GM19328 (cell line): ENCODE results near the gene SLC2A2.

Experiments
- ATAC-seq: cut with Tn5 transposase; IDR thresholded peaks from one replicate; pipeline ENCODE4 v1.9.1; 2021; ENCODE audit warnings: mild to moderate bottlenecking, moderate library complexity; ENCODE audit not compliant: unreplicated experiment

SLC2A2 gene

GRCh38 chr3:171038342-171038741, 11.8 kb upstream of the SLC2A2 start:
- ATAC-seq = no peak

- no peak for ATAC-seq
These were observed 2.3 kb upstream of the SLC2A2 start for GRCh38 chr3:171028779-171029232.

- ATAC-seq = no peak
These were observed 1.7 kb upstream of the SLC2A2 start for GRCh38 chr3:171028025-171028778.

- ATAC-seq = no peak
These were observed 3.0 kb downstream of the SLC2A2 start for GRCh38 chr3:171023566-171023965.

- ATAC-seq = no peak
These were observed 5.1 kb downstream of the SLC2A2 start for GRCh38 chr3:171021377-171021776.

GRCh38 chr3:171018156-171018935, 8.2 kb downstream of the SLC2A2 start:
- no peak for ATAC-seq

GRCh38 chr3:171013822-171014748, 12.4 kb downstream of the SLC2A2 start:
- ATAC-seq = no peak

GRCh38 chr3:171011873-171012336, 14.6 kb downstream of the SLC2A2 start:
- ATAC-seq = no peak

- no peak for ATAC-seq
These were observed 15.2 kb downstream of the SLC2A2 start for GRCh38 chr3:171011109-171011872.

- no peak for ATAC-seq
These were observed 19.2 kb downstream of the SLC2A2 start for GRCh38 chr3:171007316-171007715.

- ATAC-seq = no peak
These were observed 20.9 kb downstream of the SLC2A2 start for GRCh38 chr3:171005648-171006047.

- no peak for ATAC-seq
These were observed 24.4 kb downstream of the SLC2A2 start for GRCh38 chr3:171001957-171002694.

GRCh38 chr3:171001250-171001893, 25.1 kb downstream of the SLC2A2 start:
- ATAC-seq = no peak

- ATAC-seq = no peak
These were observed 26.2 kb downstream of the SLC2A2 start for GRCh38 chr3:171000281-171000680.

GRCh38 chr3:170999737-171000242, 26.7 kb downstream of the SLC2A2 start:
- ATAC-seq = no peak

- ATAC-seq = no peak
These were observed 28.3 kb downstream of the SLC2A2 start for GRCh38 chr3:170997961-170998913.

GRCh38 chr3:170992854-170993253, 33.7 kb downstream of the SLC2A2 start:
- no peak for ATAC-seq

- ATAC-seq = no peak
These were observed 34.9 kb downstream of the SLC2A2 start for GRCh38 chr3:170991664-170992063.
